ENCODE results near the gene ATP6V0D1.

Gene ATP6V0D1

DNA sequence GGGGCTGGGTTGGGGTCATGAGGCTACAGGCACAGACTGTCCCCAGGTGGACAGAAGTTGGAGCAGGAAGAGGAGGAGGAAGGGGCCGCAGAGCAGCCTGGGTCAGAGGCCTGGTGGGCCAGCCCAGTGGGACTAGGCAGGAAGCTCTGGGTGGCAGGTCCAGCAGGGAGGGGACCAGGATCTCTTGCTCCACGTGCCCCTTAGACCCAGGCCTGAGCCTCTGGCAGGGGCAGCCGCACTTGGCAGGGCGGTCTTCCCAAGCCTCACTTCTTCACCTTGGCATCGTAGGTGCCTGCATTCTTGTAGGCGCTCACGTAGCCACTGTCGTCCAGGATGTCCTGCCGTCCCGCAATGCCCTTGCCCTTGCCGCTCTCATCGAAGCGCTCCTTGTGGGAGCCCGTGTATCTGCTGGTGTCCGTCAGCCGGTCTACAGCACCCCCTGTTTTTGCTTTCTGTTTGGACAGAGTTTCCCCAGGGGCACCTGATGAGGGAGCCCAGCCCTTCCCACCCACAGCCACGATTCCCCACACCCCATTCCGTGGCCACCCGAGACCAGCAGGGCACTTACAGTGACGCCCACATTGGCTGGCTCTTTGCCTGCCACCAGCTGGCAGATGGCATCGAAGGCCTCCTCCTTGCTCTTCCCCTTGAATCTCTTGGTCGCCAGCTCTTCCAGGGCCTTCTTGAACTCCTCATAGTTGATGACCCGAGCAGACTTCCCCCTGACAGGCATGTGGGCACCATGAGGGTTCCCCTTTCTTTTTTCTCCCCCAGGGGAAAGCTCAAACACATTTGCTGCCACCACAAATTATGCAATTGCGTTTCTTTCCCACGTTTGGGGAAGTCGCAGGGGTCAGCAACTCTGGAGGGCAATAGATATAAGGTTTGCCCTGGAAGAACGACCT, 90.8 kb downstream of the ATP6V0D1 start:
- DNase-seq, result no peak

DNA sequence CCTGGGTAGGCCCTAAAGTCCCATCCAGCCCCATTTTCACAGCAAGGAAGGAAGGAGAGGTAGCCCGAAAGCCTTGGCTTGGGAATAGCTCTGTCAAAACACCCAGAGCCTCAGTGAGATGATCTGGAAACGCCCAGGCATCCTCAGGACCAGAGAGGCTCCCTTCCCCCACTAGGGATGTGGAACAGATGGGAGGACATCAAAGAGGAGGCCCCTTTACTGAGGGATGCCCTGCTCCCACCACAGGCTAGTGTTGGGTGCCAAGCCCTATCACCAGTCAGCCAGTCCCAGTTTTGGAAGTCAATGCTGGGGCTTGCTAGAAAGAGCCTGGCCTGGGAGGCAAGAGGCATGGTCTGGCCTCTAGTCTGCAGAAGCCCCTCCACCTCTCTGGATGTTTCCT, 92.4 kb downstream of the ATP6V0D1 start:
- no peak for DNase-seq

- no peak for DNase-seq
These were observed 92.8 kb downstream of the ATP6V0D1 start for GRCh38 chr16:67388191-67388590.

Data from activated CD4-positive, alpha-beta T cell treated with anti-CD3 and anti-CD28 coated beads, Interleukin-2, amount 50 U/mL, for 4 hours (primary cell).